H9 (cell line): Measurements from ENCODE around the gene KCNIP4. TPM values are rescaled to one million over a fixed set of nuclear protein-coding genes. Genes with fewer than 3 reads are reported as not detected.

Experiments used
- DNase-seq: peaks from one replicate; pipeline ENCODE4 v3.0.0-alpha.2; 2017
- H2AFZ ChIP-seq: one replicate; pipeline ENCODE4 v1.6.1; 2013; ENCODE audit warnings: mild to moderate bottlenecking, low read length, control low read depth, moderate library complexity
- H2AK5ac ChIP-seq: 2 replicates; pipeline ENCODE4 v1.6.1; 2013; ENCODE audit warnings: low read length, control low read depth, mixed read lengths; ENCODE audit not compliant: insufficient read length
- H2BK120ac ChIP-seq: one replicate; pipeline ENCODE4 v1.6.1; 2013; ENCODE audit warnings: low read depth, mild to moderate bottlenecking, low read length, control low read depth, inconsistent platforms; ENCODE audit not compliant: poor library complexity, severe bottlenecking
- H2BK12ac ChIP-seq: 2 replicates; pipeline ENCODE4 v1.6.1; 2013; ENCODE audit warnings: low read length, control low read depth, mixed read lengths, low read depth; ENCODE audit not compliant: insufficient read length
- H2BK15ac ChIP-seq: 2 replicates; pipeline ENCODE4 v1.6.1; 2013; ENCODE audit warnings: low read depth, low read length, control low read depth
- H2BK20ac ChIP-seq: one replicate; pipeline ENCODE4 v1.6.1; 2013; ENCODE audit warnings: low read depth, mild to moderate bottlenecking, low read length, control low read depth, inconsistent platforms; ENCODE audit not compliant: poor library complexity, severe bottlenecking
- H2BK5ac ChIP-seq: 2 replicates; pipeline ENCODE4 v1.6.1; 2013; ENCODE audit warnings: low read length, control low read depth, mixed read lengths; ENCODE audit not compliant: insufficient read length
- H3K14ac ChIP-seq: 2 replicates; pipeline ENCODE4 v1.6.1; 2013; ENCODE audit warnings: low read length, control low read depth; ENCODE audit not compliant: insufficient read depth
- H3K18ac ChIP-seq: 2 replicates; pipeline ENCODE4 v1.6.1; 2013; ENCODE audit warnings: low read depth, mild to moderate bottlenecking, mixed read lengths, low read length, control low read depth; ENCODE audit not compliant: insufficient read length
- H3K23ac ChIP-seq: 2 replicates; pipeline ENCODE4 v1.6.1; 2013; ENCODE audit warnings: low read length, control low read depth, mixed read lengths, low read depth; ENCODE audit not compliant: insufficient read length
- H3K23me2 ChIP-seq: 2 replicates; pipeline ENCODE4 v1.6.1; 2013; ENCODE audit warnings: low read depth, mild to moderate bottlenecking, mixed read lengths, low read length, control low read depth; ENCODE audit not compliant: insufficient read length, poor library complexity, severe bottlenecking
- H3K27ac ChIP-seq: 2 replicates; pipeline ENCODE4 v1.5.1; 2013; ENCODE audit warnings: low read length, control low read depth, mixed read lengths, low read depth; ENCODE audit not compliant: insufficient read length
- H3K27me3 ChIP-seq: 2 replicates; pipeline ENCODE4 v1.6.1; 2013; ENCODE audit warnings: low read length, control low read depth, inconsistent platforms; ENCODE audit not compliant: insufficient read depth
- H3K4ac ChIP-seq: 2 replicates; pipeline ENCODE4 v1.6.1; 2013; ENCODE audit warnings: low read depth, mild to moderate bottlenecking, control low read depth, inconsistent platforms, low read length, moderate library complexity
- H3K4me1 ChIP-seq: 2 replicates; pipeline ENCODE4 v1.6.1; 2013; ENCODE audit warnings: low read length, control low read depth, inconsistent platforms; ENCODE audit not compliant: insufficient read depth
- H3K4me2 ChIP-seq: 2 replicates; pipeline ENCODE4 v1.6.1; 2013; ENCODE audit warnings: low read length, control low read depth, mixed read lengths; ENCODE audit not compliant: insufficient read length, insufficient read depth
- H3K56ac ChIP-seq: 2 replicates; pipeline ENCODE4 v1.6.1; 2013; ENCODE audit warnings: low read depth, mild to moderate bottlenecking, mixed read lengths, low read length, control low read depth; ENCODE audit not compliant: insufficient read length
- H3K79me1 ChIP-seq: 2 replicates; pipeline ENCODE4 v1.6.1; 2013; ENCODE audit warnings: low read depth, mild to moderate bottlenecking, moderate library complexity, low read length, control low read depth, inconsistent platforms; ENCODE audit not compliant: insufficient read depth, poor library complexity, severe bottlenecking
- H3K79me2 ChIP-seq: 2 replicates; pipeline ENCODE4 v1.6.1; 2013; ENCODE audit warnings: low read length, control low read depth, inconsistent platforms; ENCODE audit not compliant: insufficient read depth
- H3K9ac ChIP-seq: 2 replicates; pipeline ENCODE4 v1.6.1; 2013; ENCODE audit warnings: low read length, control low read depth, mixed read lengths; ENCODE audit not compliant: insufficient read length; ENCODE audit errors: extremely low read depth
- H3K9me3 ChIP-seq: one replicate; pipeline ENCODE4 v1.6.1; 2013; ENCODE audit warnings: low read depth, low read length, inconsistent platforms; ENCODE audit not compliant: control insufficient read depth
- H3T11ph ChIP-seq: one replicate; pipeline ENCODE4 v1.6.1; 2013; ENCODE audit warnings: mild to moderate bottlenecking, low read length, control low read depth, inconsistent platforms
- H4K20me1 ChIP-seq: one replicate; pipeline ENCODE4 v1.6.1; 2013; ENCODE audit not compliant: control insufficient read depth, insufficient read length, insufficient read depth
- H4K5ac ChIP-seq: 2 replicates; pipeline ENCODE4 v1.6.1; 2013; ENCODE audit warnings: low read depth, mild to moderate bottlenecking, mixed read lengths, low read length, control low read depth; ENCODE audit not compliant: insufficient read length
- H4K8ac ChIP-seq: replicated peaks from 2 replicates; pipeline ENCODE4 v1.6.1; 2013; ENCODE audit warnings: low read length, control low read depth, mixed read lengths, low read depth; ENCODE audit not compliant: insufficient read length
- H4K91ac ChIP-seq: 2 replicates; pipeline ENCODE4 v1.6.1; 2013; ENCODE audit warnings: low read depth, mild to moderate bottlenecking, moderate library complexity, mixed read lengths, low read length, control low read depth; ENCODE audit not compliant: insufficient read length
- H3K27ac Mint-ChIP-seq, 3 experiments: 2 replicates in 2 of 3; 3 replicates in 1 of 3; pipeline ENCODE4 v1.8.0; 2020 to 2021; ENCODE audit warnings: mixed read lengths in 3 of 3, mild to moderate bottlenecking in 1 of 3, moderate library complexity in 1 of 3
- H3K27me3 Mint-ChIP-seq: 2 replicates; pipeline ENCODE4 v1.8.0; 2021; ENCODE audit warnings: low read depth, mild to moderate bottlenecking, moderate library complexity, mixed read lengths
- H3K36me3 Mint-ChIP-seq, 3 experiments: 2 replicates in 2 of 3; 3 replicates in 1 of 3; pipeline ENCODE4 v1.8.0; 2020 to 2021; ENCODE audit warnings: low read depth in 3 of 3, mixed read lengths in 3 of 3; ENCODE audit not compliant: insufficient read depth in 1 of 3
- H3K4me1 Mint-ChIP-seq, 2 experiments: 2 replicates each; pipeline ENCODE4 v1.8.0; 2020; ENCODE audit warnings: mixed read lengths in 2 of 2
- H3K4me3 Mint-ChIP-seq, 2 experiments: 2 replicates in 1 of 2; 3 replicates in 1 of 2; pipeline ENCODE4 v1.8.0; 2020 to 2021; ENCODE audit warnings: mild to moderate bottlenecking in 2 of 2, mixed read lengths in 2 of 2, moderate library complexity in 1 of 2
- H3K9me3 Mint-ChIP-seq, 2 experiments: 2 replicates in 1 of 2; 3 replicates in 1 of 2; pipeline ENCODE4 v1.8.0; 2020; ENCODE audit warnings: mild to moderate bottlenecking in 2 of 2, mixed read lengths in 2 of 2, moderate library complexity in 1 of 2
- CTCF ChIP-seq: fragments of 200-600 bp; sonication (generic); conservative IDR thresholded peaks from 3 replicates; pipeline ENCODE4 v1.8.0; 2021; ENCODE audit warnings: antibody characterized with exemption, mild to moderate bottlenecking
- WGBS: extraction: QIAGEN DNeasy Blood & Tissue Kit; methylation state at CpG from one replicate; pipeline ENCODE4 v1.1.7; 2013; ENCODE audit warnings: missing lambda C conversion rate, low lambda C conversion rate, mixed read lengths; ENCODE audit not compliant: insufficient read length; ENCODE audit errors: extremely low coverage; 5-methylcytosine and 5-hydroxymethylcytosine counted together
- total RNA-seq: library from RNA; stranded (reverse); gene quantifications from 2 replicates; pipeline ENCODE4 v1.2.1, GENCODE V29; 2021

The KCNIP4 gene
- total RNA-seq, 1 experiment from 2014 or later: not detected

DNA sequence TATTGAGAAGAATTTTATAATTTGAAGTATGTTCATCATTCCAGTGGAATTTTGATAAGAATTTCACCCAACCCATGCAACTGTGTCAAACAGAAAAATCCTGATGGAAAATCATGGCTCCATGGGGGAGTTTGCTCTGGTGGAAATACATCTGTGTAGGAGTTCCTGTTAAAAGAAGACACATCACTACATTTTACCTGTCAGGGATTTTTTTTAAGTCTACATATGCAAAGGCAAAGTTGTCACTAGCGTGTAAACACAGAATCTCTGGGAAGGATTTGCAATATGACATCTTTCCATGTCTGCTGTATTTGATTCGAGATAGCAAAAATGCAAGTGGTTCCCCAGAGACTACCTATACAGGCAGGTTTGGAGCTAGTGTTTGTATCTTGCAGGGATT lies 581.0 kb downstream of the KCNIP4 start:
- H3K27me3 ChIP-seq: no peaks in the 10 kb centered on the region
- H3K18ac ChIP-seq: no peak overlapping the region
- H3K9me3 Mint-ChIP-seq: no peaks in the 10 kb centered on the region
- H3K9ac ChIP-seq: no peak overlapping the region
- no peak overlapping the region for H2BK12ac ChIP-seq
- no peak overlapping the region for H3K4ac ChIP-seq
- no peak overlapping the region for H3K27ac ChIP-seq
- H3K79me1 ChIP-seq: no peaks in the 10 kb centered on the region
- no peaks in the 10 kb centered on the region for H3K79me2 ChIP-seq
- no peaks in the 10 kb centered on the region for H3K9me3 ChIP-seq
- DNase-seq: no peak
- no peak overlapping the region for H2AK5ac ChIP-seq
- H4K8ac ChIP-seq: no peak overlapping the region
- no peak overlapping the region for H2AFZ ChIP-seq
- no peaks in the 10 kb centered on the region for H3K4me1 ChIP-seq
- H3K4me1 Mint-ChIP-seq: peaks cover 10 to 16% of the 10 kb centered on the region in 2 experiments
- no peak overlapping the region for H2BK15ac ChIP-seq
- no peaks in the 10 kb centered on the region for H3K27me3 Mint-ChIP-seq
- no peak overlapping the region for H2BK20ac ChIP-seq
- no peaks in the 10 kb centered on the region for H3K23me2 ChIP-seq
- no peak overlapping the region for H4K91ac ChIP-seq
- no peak overlapping the region for H2BK120ac ChIP-seq
- H3K27ac Mint-ChIP-seq: no peak overlapping the region
- H3K23ac ChIP-seq: no peak overlapping the region
- H3K4me2 ChIP-seq: no peak overlapping the region
- no peak overlapping the region for H3T11ph ChIP-seq
- no peak overlapping the region for H2BK5ac ChIP-seq
- no peaks in the 10 kb centered on the region for H4K20me1 ChIP-seq
- H3K4me3 Mint-ChIP-seq: no peak overlapping the region
- H3K14ac ChIP-seq: no peak overlapping the region
- no peak overlapping the region for H4K5ac ChIP-seq
- no CpG with 5 or more reads among the region's 2 CpGs for WGBS
- H3K56ac ChIP-seq: no peak overlapping the region
- TF ChIP-seq CTCF: no peak
- no peaks in the 10 kb centered on the region for H3K36me3 Mint-ChIP-seq
